WTC11 (cell line): Measurements from ENCODE around the gene CTNNA3. TPM values are rescaled to one million over a fixed set of nuclear protein-coding genes. Genes with fewer than 3 reads are reported as not detected.

Experiments
- ATAC-seq: fragments of 200-7000 bp; cut with Tn5 transposase; 2 replicates; pipeline ENCODE4 v1.10.0; 2021; ENCODE audit warnings: mild to moderate bottlenecking, moderate library complexity
- CTCF ChIA-PET: fragments of 300-600 bp; sonication (Branson Sonifier 250); formaldehyde crosslinking; loops from one replicate; lab custom pipeline; 2021; ENCODE audit warnings: antibody characterized with exemption; lab: Charles Lee
- POLR2A ChIA-PET: fragments of 350-600 bp; sonication (Branson Sonifier 250); formaldehyde crosslinking; loops from one replicate; lab custom pipeline; 2021; ENCODE audit warnings: antibody characterized with exemption; lab: Charles Lee
- DNase-seq: peaks from one replicate; pipeline ENCODE4 v3.0.0; 2021; ENCODE audit warnings: low spot score
- H3K27ac Mint-ChIP-seq: 2 replicates; pipeline ENCODE4 v1.8.0; 2021; ENCODE audit warnings: mixed read lengths
- H3K27me3 Mint-ChIP-seq: 2 replicates; pipeline ENCODE4 v1.8.0; 2021; ENCODE audit warnings: low read depth, mild to moderate bottlenecking, moderate library complexity, mixed read lengths
- H3K36me3 Mint-ChIP-seq: 2 replicates; pipeline ENCODE4 v1.8.0; 2021; ENCODE audit warnings: mixed read lengths
- H3K4me1 Mint-ChIP-seq: 2 replicates; pipeline ENCODE4 v1.8.0; 2022; ENCODE audit warnings: mixed read lengths
- H3K4me3 Mint-ChIP-seq: 2 replicates; pipeline ENCODE4 v1.8.0; 2021; ENCODE audit warnings: mild to moderate bottlenecking, moderate library complexity, mixed read lengths
- H3K9me3 Mint-ChIP-seq: 2 replicates; pipeline ENCODE4 v1.8.0; 2021; ENCODE audit warnings: mixed read lengths
- AFF4 ChIP-seq: sonication (generic); formaldehyde crosslinking; IDR thresholded peaks from 2 replicates; pipeline ENCODE4 v1.8.1; 2023; ENCODE audit warnings: mild to moderate bottlenecking, missing genetic modification reagents, borderline replicate concordance
- CDX4 ChIP-seq: fragments of 250-450 bp; sonication (Bioruptor Pico); IDR thresholded peaks from 2 replicates; pipeline ENCODE4 v1.9.0; 2021; ENCODE audit warnings: moderate library complexity, mild to moderate bottlenecking, inconsistent platforms, borderline replicate concordance
- EMX1 ChIP-seq: fragments of 250-450 bp; sonication (Bioruptor Pico); IDR thresholded peaks from 2 replicates; pipeline ENCODE4 v1.8.0; 2021; ENCODE audit warnings: mild to moderate bottlenecking
- FOXP4 ChIP-seq: sonication (generic); formaldehyde crosslinking; IDR thresholded peaks from 2 replicates; pipeline ENCODE4 v1.8.0; 2022; ENCODE audit warnings: mild to moderate bottlenecking, missing genetic modification reagents
- NFE2L1 ChIP-seq: sonication (generic); formaldehyde crosslinking; IDR thresholded peaks from 2 replicates; pipeline ENCODE4 v1.8.1; 2023; ENCODE audit warnings: missing genetic modification reagents
- PRRX2 ChIP-seq: fragments of 250-450 bp; sonication (Bioruptor Pico); IDR thresholded peaks from 2 replicates; pipeline ENCODE4 v1.8.0; 2021; ENCODE audit warnings: mild to moderate bottlenecking
- RORB ChIP-seq: fragments of 250-450 bp; sonication (Bioruptor Pico); IDR thresholded peaks from 2 replicates; pipeline ENCODE4 v1.9.0; 2021; ENCODE audit warnings: mild to moderate bottlenecking
- SP1 ChIP-seq: sonication (generic); formaldehyde crosslinking; conservative IDR thresholded peaks from 2 replicates; pipeline ENCODE4 v1.8.1; 2022; ENCODE audit warnings: missing genetic modification reagents
- ZBTB21 ChIP-seq: sonication (generic); formaldehyde crosslinking; IDR thresholded peaks from 2 replicates; pipeline ENCODE4 v1.8.1; 2023; ENCODE audit warnings: mild to moderate bottlenecking, missing genetic modification reagents, borderline replicate concordance
- ZNF138 ChIP-seq: sonication (generic); formaldehyde crosslinking; conservative IDR thresholded peaks from 2 replicates; pipeline ENCODE4 v1.8.1; 2022; ENCODE audit warnings: mild to moderate bottlenecking, moderate library complexity, missing genetic modification reagents
- ZNF219 ChIP-seq: sonication (generic); formaldehyde crosslinking; IDR thresholded peaks from 2 replicates; pipeline ENCODE4 v1.8.0; 2023; ENCODE audit warnings: missing genetic modification reagents, mild to moderate bottlenecking, borderline replicate concordance
- ZNF396 ChIP-seq: fragments of 250-450 bp; sonication (Bioruptor Pico); IDR thresholded peaks from 2 replicates; pipeline ENCODE4 v1.8.0; 2021; ENCODE audit warnings: mild to moderate bottlenecking, moderate library complexity, borderline replicate concordance
- total RNA-seq: library from RNA; stranded (reverse); gene quantifications from 3 replicates; pipeline ENCODE4 v1.2.3, GENCODE V29; 2021
- TF ChIP-seq, protein P1 (sequence below): sonication (generic); formaldehyde crosslinking; IDR thresholded peaks from 2 replicates; pipeline ENCODE4 v1.8.0; 2023; ENCODE audit warnings: missing genetic modification reagents, mild to moderate bottlenecking, borderline replicate concordance
- TF ChIP-seq, protein P2 (sequence below): sonication (generic); formaldehyde crosslinking; IDR thresholded peaks from 2 replicates; pipeline ENCODE4 v1.8.1; 2023; ENCODE audit warnings: mild to moderate bottlenecking, moderate library complexity, missing genetic modification reagents

The CTNNA3 gene
- total RNA-seq, 1 experiment from 2014 or later, result 6.1 TPM

- no peak for TF ChIP-seq ZBTB21 (CRISPR knock-in tag)
- TF ChIP-seq EMX1, result no peak
- TF ChIP-seq FOXP4 (CRISPR knock-in tag), result no peak
- TF ChIP-seq AFF4 (CRISPR knock-in tag), result no peak
- TF ChIP-seq ZNF138 (CRISPR knock-in tag), result no peak
- TF ChIP-seq, protein P1, sequence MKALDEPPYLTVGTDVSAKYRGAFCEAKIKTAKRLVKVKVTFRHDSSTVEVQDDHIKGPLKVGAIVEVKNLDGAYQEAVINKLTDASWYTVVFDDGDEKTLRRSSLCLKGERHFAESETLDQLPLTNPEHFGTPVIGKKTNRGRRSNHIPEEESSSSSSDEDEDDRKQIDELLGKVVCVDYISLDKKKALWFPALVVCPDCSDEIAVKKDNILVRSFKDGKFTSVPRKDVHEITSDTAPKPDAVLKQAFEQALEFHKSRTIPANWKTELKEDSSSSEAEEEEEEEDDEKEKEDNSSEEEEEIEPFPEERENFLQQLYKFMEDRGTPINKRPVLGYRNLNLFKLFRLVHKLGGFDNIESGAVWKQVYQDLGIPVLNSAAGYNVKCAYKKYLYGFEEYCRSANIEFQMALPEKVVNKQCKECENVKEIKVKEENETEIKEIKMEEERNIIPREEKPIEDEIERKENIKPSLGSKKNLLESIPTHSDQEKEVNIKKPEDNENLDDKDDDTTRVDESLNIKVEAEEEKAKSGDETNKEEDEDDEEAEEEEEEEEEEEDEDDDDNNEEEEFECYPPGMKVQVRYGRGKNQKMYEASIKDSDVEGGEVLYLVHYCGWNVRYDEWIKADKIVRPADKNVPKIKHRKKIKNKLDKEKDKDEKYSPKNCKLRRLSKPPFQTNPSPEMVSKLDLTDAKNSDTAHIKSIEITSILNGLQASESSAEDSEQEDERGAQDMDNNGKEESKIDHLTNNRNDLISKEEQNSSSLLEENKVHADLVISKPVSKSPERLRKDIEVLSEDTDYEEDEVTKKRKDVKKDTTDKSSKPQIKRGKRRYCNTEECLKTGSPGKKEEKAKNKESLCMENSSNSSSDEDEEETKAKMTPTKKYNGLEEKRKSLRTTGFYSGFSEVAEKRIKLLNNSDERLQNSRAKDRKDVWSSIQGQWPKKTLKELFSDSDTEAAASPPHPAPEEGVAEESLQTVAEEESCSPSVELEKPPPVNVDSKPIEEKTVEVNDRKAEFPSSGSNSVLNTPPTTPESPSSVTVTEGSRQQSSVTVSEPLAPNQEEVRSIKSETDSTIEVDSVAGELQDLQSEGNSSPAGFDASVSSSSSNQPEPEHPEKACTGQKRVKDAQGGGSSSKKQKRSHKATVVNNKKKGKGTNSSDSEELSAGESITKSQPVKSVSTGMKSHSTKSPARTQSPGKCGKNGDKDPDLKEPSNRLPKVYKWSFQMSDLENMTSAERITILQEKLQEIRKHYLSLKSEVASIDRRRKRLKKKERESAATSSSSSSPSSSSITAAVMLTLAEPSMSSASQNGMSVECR (CRISPR knock-in tag), result no peak
- TF ChIP-seq CDX4, result no peak
Measured at GRCh38 chr10:66654861-66655260, 1041.1 kb downstream of the CTNNA3 start (continued).

DNA sequence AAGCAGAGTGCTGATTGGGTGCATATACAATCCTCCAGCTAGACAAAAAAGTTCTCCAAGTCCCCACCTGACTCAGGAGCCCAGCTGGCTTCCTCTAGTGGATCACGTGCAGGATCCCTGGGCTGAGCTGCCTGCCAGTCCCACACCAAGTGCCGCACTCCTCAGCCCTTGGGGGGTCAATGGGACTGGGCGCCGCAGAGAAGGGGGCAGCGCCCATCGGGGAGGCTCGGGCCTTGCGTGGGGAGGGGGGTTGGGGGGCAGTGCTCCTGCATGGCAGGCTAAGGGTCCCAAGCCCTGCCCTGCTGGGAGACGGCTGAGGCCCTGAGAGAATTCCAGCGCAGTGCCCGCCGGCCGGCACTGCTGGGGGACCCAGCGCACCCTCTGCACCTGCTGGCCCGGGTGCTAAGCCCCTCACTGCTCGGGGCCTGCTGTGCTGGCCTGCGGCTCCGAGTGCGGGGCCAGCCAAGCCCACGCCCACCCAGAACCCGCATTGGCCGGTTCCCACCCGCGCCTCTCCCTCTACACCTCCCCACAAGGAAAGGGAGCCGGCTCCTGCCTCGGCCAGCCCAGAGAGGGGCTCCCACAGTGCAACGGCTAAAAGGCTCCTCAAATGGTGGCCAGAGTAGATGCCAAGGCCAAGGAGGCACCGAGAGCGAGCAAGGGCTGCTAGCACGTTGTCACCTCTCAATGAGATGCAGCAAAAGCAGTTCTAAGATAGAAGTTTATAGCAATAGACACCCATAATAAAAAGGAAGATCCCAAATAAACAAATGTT lies 1044.5 kb downstream of the CTNNA3 start:
- POLR2A ChIA-PET, result no interaction called here
- DNase-seq, result no peak
- Mint-ChIP-seq H3K4me3 (no peak overlapping the region), H3K27me3 (no peaks in the 10 kb centered on the region; the same call in 1 of the 2 replicates), H3K4me1 (no peaks in the 10 kb centered on the region), H3K36me3 (peaks cover 51% of the 10 kb centered on the region)
- no peak for ATAC-seq
- TF ChIP-seq ZNF219 (CRISPR knock-in tag), result no peak
- TF ChIP-seq ZNF396 (CRISPR knock-in tag), result no peak
- TF ChIP-seq NFE2L1 (CRISPR knock-in tag), result no peak
- TF ChIP-seq, all 79 proteins: peak for 0
- CTCF ChIA-PET, result no interaction called here
- Mint-ChIP-seq H3K9me3 (peaks cover 73% of the 10 kb centered on the region), H3K27ac (no peak overlapping the region)

DNA sequence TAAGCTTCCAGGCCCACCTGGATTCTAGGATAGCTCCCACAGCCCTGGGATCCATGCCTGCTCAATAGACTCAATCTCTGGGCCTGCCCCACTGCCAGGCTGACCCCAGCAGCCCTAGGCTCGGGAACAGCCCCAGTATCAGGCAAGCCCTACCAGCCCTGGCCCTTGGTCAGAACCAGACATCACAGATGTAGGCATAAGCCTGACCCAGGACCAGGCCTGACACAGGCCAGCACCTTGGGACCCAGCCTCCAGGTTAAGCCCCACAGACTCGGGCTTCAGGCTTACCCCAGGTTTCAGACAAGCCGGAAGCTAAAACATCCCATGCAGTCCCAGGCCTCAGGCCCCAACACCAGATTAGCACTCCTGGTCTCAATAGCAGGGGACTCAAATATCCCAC lies 1046.4 kb downstream of the CTNNA3 start:
- Mint-ChIP-seq H3K27ac (no peak overlapping the region), H3K4me1 (no peaks in the 10 kb centered on the region), H3K27me3 (no peaks in the 10 kb centered on the region; the same call in 1 of the 2 replicates)
- TF ChIP-seq, protein P2, sequence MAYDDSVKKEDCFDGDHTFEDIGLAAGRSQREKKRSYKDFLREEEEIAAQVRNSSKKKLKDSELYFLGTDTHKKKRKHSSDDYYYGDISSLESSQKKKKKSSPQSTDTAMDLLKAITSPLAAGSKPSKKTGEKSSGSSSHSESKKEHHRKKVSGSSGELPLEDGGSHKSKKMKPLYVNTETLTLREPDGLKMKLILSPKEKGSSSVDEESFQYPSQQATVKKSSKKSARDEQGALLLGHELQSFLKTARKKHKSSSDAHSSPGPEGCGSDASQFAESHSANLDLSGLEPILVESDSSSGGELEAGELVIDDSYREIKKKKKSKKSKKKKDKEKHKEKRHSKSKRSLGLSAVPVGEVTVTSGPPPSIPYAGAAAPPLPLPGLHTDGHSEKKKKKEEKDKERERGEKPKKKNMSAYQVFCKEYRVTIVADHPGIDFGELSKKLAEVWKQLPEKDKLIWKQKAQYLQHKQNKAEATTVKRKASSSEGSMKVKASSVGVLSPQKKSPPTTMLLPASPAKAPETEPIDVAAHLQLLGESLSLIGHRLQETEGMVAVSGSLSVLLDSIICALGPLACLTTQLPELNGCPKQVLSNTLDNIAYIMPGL, result no peak
- TF ChIP-seq PRRX2 (CRISPR knock-in tag), result no peak
- TF ChIP-seq RORB (CRISPR knock-in tag), result no peak
- no peak for TF ChIP-seq SP1
- TF ChIP-seq, all 79 proteins: peak for 0
- ChIA-PET CTCF (no interaction called here), POLR2A (no interaction called here)
- no peak for ATAC-seq
- Mint-ChIP-seq H3K36me3 (peaks cover 64% of the 10 kb centered on the region), H3K9me3 (peaks cover 86% of the 10 kb centered on the region), H3K4me3 (no peak overlapping the region)
- no peak for DNase-seq
